Ecto neural progenitor cell (in vitro differentiated cells): ENCODE data around the gene DRAM1.
"Not testable (repeated sequence)": the region's sequence is repeated elsewhere in the genome, so short reads cannot be mapped to it uniquely, and the experiment has no call there.

Experiments
- DNase-seq: peaks from one replicate; pipeline ENCODE4 v3.0.0-alpha.2; 2018; ENCODE audit warnings: low spot score

Gene DRAM1

DNA sequence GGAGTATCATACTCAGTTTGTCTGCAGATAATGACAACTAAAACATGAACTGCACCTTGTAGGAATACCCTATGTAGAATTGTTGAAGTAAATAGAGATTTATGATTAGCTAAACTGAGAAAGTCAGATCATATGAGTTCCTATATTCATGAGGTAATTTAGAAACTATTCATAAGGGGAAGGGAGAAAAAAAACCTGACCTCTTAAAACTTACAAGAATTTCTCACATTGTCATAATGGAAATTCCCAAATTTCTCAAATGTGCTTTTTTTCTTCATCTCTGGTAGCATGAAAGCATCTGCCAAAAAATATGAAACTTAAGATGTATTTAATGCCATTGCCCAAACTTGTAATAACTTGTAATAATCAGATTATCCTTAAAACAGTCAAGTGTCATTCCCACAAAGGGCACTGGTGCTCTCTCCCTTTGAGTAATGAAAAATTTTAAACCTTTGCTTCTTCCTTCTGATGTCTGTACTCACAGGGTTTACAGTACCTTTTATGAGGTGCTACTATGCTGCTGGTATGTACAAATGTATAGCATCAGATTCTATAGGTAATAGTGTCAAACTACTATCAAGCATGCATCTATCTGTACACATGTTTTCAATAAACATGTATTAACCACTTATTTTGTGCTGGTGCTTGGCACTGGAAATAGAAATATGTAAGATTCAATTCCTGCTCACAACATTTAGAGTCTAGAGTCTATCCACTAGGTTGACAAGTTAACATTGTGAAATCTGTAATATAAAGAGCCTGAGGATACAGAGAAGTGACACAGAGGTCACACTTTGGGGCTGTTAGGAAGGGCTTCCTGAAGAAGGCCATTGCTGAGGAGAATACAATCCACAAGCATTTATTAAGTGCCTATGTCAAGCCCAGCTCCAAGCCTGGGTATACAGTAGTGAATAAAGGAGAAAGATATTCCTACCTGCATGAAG lies 17.4 kb upstream of the DRAM1 start:
- DNase-seq = no peak

GRCh38 chr12:101861688-101862087 lies 15.7 kb upstream of the DRAM1 start:
- DNase-seq = not testable (repeated sequence)

GRCh38 chr12:101862245-101862644 lies 15.1 kb upstream of the DRAM1 start:
- DNase-seq = no peak

- DNase-seq = no peak
These were observed 13.4 kb upstream of the DRAM1 start for GRCh38 chr12:101863981-101864380.

DNA sequence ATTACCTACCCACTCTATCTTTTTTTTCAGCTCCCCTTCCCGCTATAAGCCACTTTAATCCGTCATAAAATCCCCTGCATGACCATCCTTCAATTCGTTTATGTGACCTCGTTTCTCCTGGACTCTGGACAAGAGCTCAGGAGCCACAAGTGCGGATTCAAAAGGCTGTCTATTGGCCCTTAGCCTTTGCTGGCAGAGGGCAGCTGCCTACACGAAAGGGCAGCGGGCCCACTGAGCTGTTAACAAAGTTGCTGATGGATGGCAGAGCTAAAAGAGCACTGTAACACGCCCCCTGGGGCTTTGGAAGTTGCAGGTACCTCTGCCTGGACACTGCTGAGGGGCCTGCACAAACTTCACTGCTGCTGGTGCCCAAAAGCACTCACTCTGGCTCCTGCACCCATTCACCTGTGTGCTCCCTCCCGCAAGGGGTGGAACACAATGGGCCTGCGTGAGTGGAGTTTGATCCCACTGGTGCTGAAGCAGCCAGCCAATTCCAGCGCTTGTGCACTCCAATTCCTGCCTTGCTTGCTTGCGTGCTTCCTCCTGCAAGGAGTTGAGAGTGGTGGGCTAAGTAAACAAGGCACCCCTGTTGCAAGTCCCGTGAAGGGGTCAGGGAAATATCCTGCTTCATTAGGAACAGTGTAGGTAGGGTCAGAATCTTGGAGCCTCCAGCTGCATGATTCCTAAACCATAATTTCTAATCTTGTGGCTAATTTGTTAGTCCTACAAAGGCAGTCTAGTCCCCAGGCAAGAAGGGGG lies 10.6 kb upstream of the DRAM1 start:
- no peak for DNase-seq

GRCh38 chr12:101867619-101868018 lies 9.8 kb upstream of the DRAM1 start:
- DNase-seq = not testable (repeated sequence)

GRCh38 chr12:101870925-101871324 lies 6.5 kb upstream of the DRAM1 start:
- no peak for DNase-seq

DNA sequence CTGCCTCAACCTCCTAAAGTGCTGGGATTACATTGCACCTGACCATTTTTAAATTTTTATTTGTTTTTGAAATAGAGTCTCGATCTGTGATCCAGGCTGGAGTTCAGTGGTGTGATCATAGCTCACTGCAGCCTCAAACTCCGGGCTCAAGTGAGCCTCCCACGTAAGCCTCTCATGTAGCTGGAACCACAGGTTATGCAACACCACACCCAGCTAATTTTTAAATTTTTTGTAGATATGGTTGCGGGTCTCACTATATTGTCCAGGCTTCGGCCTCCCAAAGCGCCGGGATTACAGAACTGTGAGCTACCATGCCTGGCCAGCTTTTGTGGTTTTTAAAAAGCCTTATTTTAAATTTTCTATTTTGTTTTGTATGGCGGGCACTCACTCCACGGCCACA lies 2.2 kb upstream of the DRAM1 start:
- DNase-seq = no peak

GRCh38 chr12:101876322-101876860 lies 989 bp upstream of the DRAM1 start:
- DNase-seq = no peak

- no peak for DNase-seq
These were observed 444 bp downstream of the DRAM1 start for GRCh38 chr12:101877806-101878242.

GRCh38 chr12:101878243-101878821 lies 952 bp downstream of the DRAM1 start:
- DNase-seq = no peak

GRCh38 chr12:101880769-101881168 lies 3.4 kb downstream of the DRAM1 start:
- DNase-seq = no peak

DNA sequence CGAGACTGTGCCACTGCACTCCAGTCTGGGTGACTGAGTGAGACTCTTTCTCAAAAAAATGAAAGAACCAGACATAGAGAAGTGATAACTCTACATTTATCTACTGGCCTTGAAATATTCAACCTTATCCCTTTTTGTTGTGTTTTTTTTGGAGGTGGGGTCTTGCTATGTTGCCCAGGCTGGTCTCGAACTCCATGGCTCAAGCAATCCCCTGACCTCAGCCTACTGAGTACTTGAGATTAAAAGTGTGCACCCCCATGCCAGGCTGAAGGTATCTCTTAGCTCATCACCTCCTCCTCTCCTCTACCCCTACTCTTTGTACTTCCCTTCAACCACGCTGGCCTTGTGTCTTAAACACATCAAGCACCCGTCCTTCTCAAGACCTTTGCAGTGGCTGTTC lies 3.8 kb downstream of the DRAM1 start:
- no peak for DNase-seq

- no peak for DNase-seq
These were observed 6.8 kb downstream of the DRAM1 start for GRCh38 chr12:101884174-101884573.

GRCh38 chr12:101884781-101885340 lies 7.5 kb downstream of the DRAM1 start:
- not testable (repeated sequence) for DNase-seq

GRCh38 chr12:101885912-101886561 lies 8.7 kb downstream of the DRAM1 start:
- no peak for DNase-seq

DNA sequence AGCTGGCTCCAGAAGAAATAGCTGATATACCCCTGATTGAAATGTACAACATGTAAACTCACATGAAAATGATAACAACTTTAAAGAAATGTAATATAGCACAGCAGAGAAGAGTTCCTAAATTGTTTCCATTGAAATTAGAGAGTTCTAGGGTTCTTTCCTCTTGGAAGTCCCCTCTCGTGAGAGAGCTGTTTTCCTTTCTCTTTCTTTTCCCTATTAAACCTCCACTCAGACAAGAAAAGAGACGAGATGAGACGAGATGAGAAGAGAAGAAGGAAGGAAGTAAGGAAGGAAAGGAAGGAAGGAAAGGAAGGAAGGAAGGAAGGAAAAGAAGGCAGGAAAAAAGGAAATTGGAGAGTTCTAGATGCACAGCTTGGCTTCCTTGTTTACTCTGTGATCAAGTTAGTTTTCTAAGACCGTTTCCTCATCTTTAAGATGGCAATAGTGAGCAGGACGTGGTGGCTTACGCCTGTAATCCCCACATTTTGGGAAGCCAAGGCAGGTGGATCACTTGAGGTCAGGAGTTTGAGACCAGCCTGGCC lies 11.9 kb downstream of the DRAM1 start:
- DNase-seq = no peak

- no peak for DNase-seq
These were observed 14.1 kb downstream of the DRAM1 start for GRCh38 chr12:101891462-101891971.

- no peak for DNase-seq
These were observed 15.4 kb downstream of the DRAM1 start for GRCh38 chr12:101892794-101893193.

- DNase-seq = no peak
These were observed 24.4 kb downstream of the DRAM1 start for GRCh38 chr12:101901777-101902176.

- no peak for DNase-seq
These were observed 25.3 kb downstream of the DRAM1 start for GRCh38 chr12:101902641-101903040.
